Neural progenitor cell (in vitro differentiated cells): Measurements from ENCODE around the gene ESCO1. TPM values are rescaled to one million over a fixed set of nuclear protein-coding genes. Genes with fewer than 3 reads are reported as not detected.

Source experiments
- DNase-seq: peaks from one replicate; pipeline ENCODE4 v3.0.0-alpha.2; 2016; ENCODE audit warnings: low spot score
- H2AFZ ChIP-seq: fragments of 200-600 bp; sonication (generic); replicated peaks from 2 replicates; pipeline ENCODE4 v1.6.1; 2016; ENCODE audit warnings: antibody characterized with exemption
- H3F3A ChIP-seq: fragments of 200-600 bp; sonication (generic); 2 replicates; pipeline ENCODE4 v1.6.1; 2016; ENCODE audit warnings: antibody characterized with exemption, low read depth
- H3K27ac ChIP-seq: fragments of 200-600 bp; sonication (generic); 2 replicates; pipeline ENCODE4 v1.5.1; 2016; ENCODE audit warnings: mild to moderate bottlenecking
- H3K27me3 ChIP-seq: fragments of 200-600 bp; sonication (generic); 2 replicates; pipeline ENCODE4 v1.6.1; 2016; ENCODE audit warnings: mild to moderate bottlenecking, moderate library complexity
- H3K36me3 ChIP-seq: fragments of 200-600 bp; sonication (generic); 2 replicates; pipeline ENCODE4 v1.5.1; 2016
- H3K4me1 ChIP-seq: fragments of 200-600 bp; sonication (generic); 2 replicates; pipeline ENCODE4 v1.6.1; 2016; ENCODE audit warnings: mixed run types
- H3K4me2 ChIP-seq: fragments of 200-600 bp; sonication (generic); 2 replicates; pipeline ENCODE4 v1.6.1; 2016
- H3K4me3 ChIP-seq: fragments of 200-600 bp; sonication (generic); 2 replicates; pipeline ENCODE4 v1.5.1; 2016
- H3K79me2 ChIP-seq: fragments of 200-600 bp; sonication (generic); 2 replicates; pipeline ENCODE4 v1.6.1; 2016; ENCODE audit warnings: low read depth
- H3K9ac ChIP-seq: fragments of 200-600 bp; sonication (generic); 2 replicates; pipeline ENCODE4 v1.6.1; 2016
- H3K9me3 ChIP-seq: fragments of 200-600 bp; sonication (generic); 2 replicates; pipeline ENCODE4 v1.5.1; 2016; ENCODE audit warnings: low read depth
- H4K20me1 ChIP-seq: fragments of 200-600 bp; sonication (generic); 2 replicates; pipeline ENCODE4 v1.6.1; 2016; ENCODE audit warnings: low read depth
- H3K27ac Mint-ChIP-seq: 3 replicates; pipeline ENCODE4 v1.8.0; 2021; ENCODE audit warnings: mixed read lengths
- H3K27me3 Mint-ChIP-seq: 2 replicates; pipeline ENCODE4 v1.8.0; 2022; ENCODE audit warnings: low read depth, mild to moderate bottlenecking, inconsistent platforms, moderate library complexity, mixed read lengths; ENCODE audit not compliant: insufficient read depth
- H3K36me3 Mint-ChIP-seq: 3 replicates; pipeline ENCODE4 v1.8.0; 2021; ENCODE audit warnings: mixed read lengths
- H3K4me1 Mint-ChIP-seq: 3 replicates; pipeline ENCODE4 v1.8.0; 2021; ENCODE audit warnings: mixed read lengths
- H3K4me3 Mint-ChIP-seq: 3 replicates; pipeline ENCODE4 v1.8.0; 2021; ENCODE audit warnings: mild to moderate bottlenecking, moderate library complexity, mixed read lengths
- H3K9me3 Mint-ChIP-seq: 3 replicates; pipeline ENCODE4 v1.8.0; 2020; ENCODE audit warnings: mixed read lengths
- EZH2 ChIP-seq: fragments of 200-600 bp; sonication (generic); IDR thresholded peaks from 2 replicates; pipeline ENCODE4 v1.6.1; 2017; ENCODE audit warnings: antibody characterized with exemption, mild to moderate bottlenecking, moderate library complexity
- EZH2phosphoT487 ChIP-seq: fragments of 200-600 bp; sonication (generic); IDR thresholded peaks from 2 replicates; pipeline ENCODE4 v1.6.1; 2017; ENCODE audit warnings: antibody characterized with exemption
- total RNA-seq: library from RNA; depleted of rRNA; stranded (reverse); fragments of >200 nt; gene quantifications from 2 replicates; pipeline ENCODE4 v1.2.3, GENCODE V29; 2015; ENCODE audit warnings: low replicate concordance
- TF ChIP-seq, protein P1 (sequence below): fragments of 200-600 bp; sonication (generic); IDR thresholded peaks from 2 replicates; pipeline ENCODE4 v1.5.1; 2017; ENCODE audit warnings: antibody characterized with exemption, mild to moderate bottlenecking

Gene ESCO1
- total RNA-seq, 1 donor from 2014 or later = 48.8 TPM

DNA sequence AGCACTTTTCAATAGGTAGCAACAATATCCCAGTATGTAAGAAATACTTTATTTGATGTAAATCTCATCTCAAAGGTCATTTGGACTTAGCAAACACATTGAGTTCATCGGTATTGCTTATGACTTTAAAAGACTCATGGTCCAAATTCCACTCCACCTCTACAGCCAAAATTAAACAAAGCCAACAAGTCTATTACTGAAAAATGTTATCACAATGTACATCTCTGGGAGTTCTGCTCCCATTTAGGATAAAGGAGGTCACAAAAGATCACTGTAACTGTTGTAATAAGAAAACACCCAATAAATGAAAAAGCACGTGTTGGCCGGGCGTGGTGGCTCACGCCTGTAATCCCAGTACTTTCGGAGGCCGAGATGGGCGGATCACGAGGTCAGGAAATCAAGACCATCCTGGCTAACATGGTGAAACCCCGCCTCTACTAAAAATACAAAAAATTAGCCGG lies 50.0 kb downstream of the ESCO1 start:
- no peaks in the 10 kb centered on the region for H3K79me2 ChIP-seq
- no peak overlapping the region for H3K27ac ChIP-seq
- Mint-ChIP-seq H3K27ac (no peak overlapping the region), H3K9me3 (no peaks in the 10 kb centered on the region), H3K27me3 (peaks cover 3% of the 10 kb centered on the region), H3K36me3 (peaks cover 24% of the 10 kb centered on the region), H3K4me3 (no peak overlapping the region), H3K4me1 (no peaks in the 10 kb centered on the region)
- H2AFZ ChIP-seq = no peak overlapping the region
- H3K36me3 ChIP-seq = no peaks in the 10 kb centered on the region
- H3K9me3 ChIP-seq = no peaks in the 10 kb centered on the region
- H3K4me1 ChIP-seq = no peaks in the 10 kb centered on the region
- no peak for TF ChIP-seq EZH2phosphoT487
- TF ChIP-seq EZH2 = no peak
- TF ChIP-seq, protein P1, sequence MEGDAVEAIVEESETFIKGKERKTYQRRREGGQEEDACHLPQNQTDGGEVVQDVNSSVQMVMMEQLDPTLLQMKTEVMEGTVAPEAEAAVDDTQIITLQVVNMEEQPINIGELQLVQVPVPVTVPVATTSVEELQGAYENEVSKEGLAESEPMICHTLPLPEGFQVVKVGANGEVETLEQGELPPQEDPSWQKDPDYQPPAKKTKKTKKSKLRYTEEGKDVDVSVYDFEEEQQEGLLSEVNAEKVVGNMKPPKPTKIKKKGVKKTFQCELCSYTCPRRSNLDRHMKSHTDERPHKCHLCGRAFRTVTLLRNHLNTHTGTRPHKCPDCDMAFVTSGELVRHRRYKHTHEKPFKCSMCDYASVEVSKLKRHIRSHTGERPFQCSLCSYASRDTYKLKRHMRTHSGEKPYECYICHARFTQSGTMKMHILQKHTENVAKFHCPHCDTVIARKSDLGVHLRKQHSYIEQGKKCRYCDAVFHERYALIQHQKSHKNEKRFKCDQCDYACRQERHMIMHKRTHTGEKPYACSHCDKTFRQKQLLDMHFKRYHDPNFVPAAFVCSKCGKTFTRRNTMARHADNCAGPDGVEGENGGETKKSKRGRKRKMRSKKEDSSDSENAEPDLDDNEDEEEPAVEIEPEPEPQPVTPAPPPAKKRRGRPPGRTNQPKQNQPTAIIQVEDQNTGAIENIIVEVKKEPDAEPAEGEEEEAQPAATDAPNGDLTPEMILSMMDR = no peak
- no peaks in the 10 kb centered on the region for H3F3A ChIP-seq
- peaks cover 8% of the 10 kb centered on the region for H4K20me1 ChIP-seq
- no peak overlapping the region for H3K4me2 ChIP-seq
- no peak overlapping the region for H3K9ac ChIP-seq
- DNase-seq = no peak
- no peak overlapping the region for H3K4me3 ChIP-seq
- no peaks in the 10 kb centered on the region for H3K27me3 ChIP-seq

- DNase-seq = no peak
- H3K27ac Mint-ChIP-seq = no peak overlapping the region
- no peak overlapping the region for H3K27ac ChIP-seq
- no peaks in the 10 kb centered on the region for H3K4me1 ChIP-seq
- TF ChIP-seq, protein P1 = no peak
- TF ChIP-seq EZH2phosphoT487 (no peak), EZH2 (no peak)
- H3K79me2 ChIP-seq = no peaks in the 10 kb centered on the region
- peaks cover 25% of the 10 kb centered on the region for H3K36me3 Mint-ChIP-seq
- H3K4me1 Mint-ChIP-seq = no peaks in the 10 kb centered on the region
- no peak overlapping the region for H3K4me3 ChIP-seq
- H3K4me2 ChIP-seq = no peak overlapping the region
- H4K20me1 ChIP-seq = peaks cover 8% of the 10 kb centered on the region
- H3K9ac ChIP-seq = no peak overlapping the region
- no peaks in the 10 kb centered on the region for H3F3A ChIP-seq
- no peaks in the 10 kb centered on the region for H3K36me3 ChIP-seq
- H3K4me3 Mint-ChIP-seq = no peak overlapping the region
- H3K9me3 Mint-ChIP-seq = no peaks in the 10 kb centered on the region
- H3K27me3 ChIP-seq = no peaks in the 10 kb centered on the region
- H3K27me3 Mint-ChIP-seq = peaks cover 3% of the 10 kb centered on the region
- no peak overlapping the region for H2AFZ ChIP-seq
- H3K9me3 ChIP-seq = no peaks in the 10 kb centered on the region
These were observed 51.9 kb downstream of the ESCO1 start for GRCh38 chr18:21548647-21549046.

- Histone ChIP-seq H3F3A (no peaks in the 10 kb centered on the region), H3K36me3 (no peaks in the 10 kb centered on the region), H3K4me2 (no peak overlapping the region), H3K9ac (no peak overlapping the region), H3K79me2 (no peaks in the 10 kb centered on the region), H3K9me3 (no peaks in the 10 kb centered on the region), H4K20me1 (peaks cover 4% of the 10 kb centered on the region), H3K27me3 (no peaks in the 10 kb centered on the region), H3K27ac (no peak overlapping the region), H3K4me1 (no peaks in the 10 kb centered on the region), H3K4me3 (no peak overlapping the region), H2AFZ (no peak overlapping the region)
- H3K4me3 Mint-ChIP-seq = no peak overlapping the region
- DNase-seq = no peak
- H3K4me1 Mint-ChIP-seq = no peaks in the 10 kb centered on the region
- H3K27ac Mint-ChIP-seq = no peak overlapping the region
- TF ChIP-seq, protein P1 = no peak
- TF ChIP-seq EZH2phosphoT487 (no peak), EZH2 (no peak)
- no peaks in the 10 kb centered on the region for H3K9me3 Mint-ChIP-seq
- peaks cover 3% of the 10 kb centered on the region for H3K27me3 Mint-ChIP-seq
- H3K36me3 Mint-ChIP-seq = peaks cover 18% of the 10 kb centered on the region
These were observed 54.1 kb downstream of the ESCO1 start for GRCh38 chr18:21546423-21546822.
